ENCODE measurements around the gene DUSP21.
"Not testable (repeated sequence)": the region's sequence is repeated elsewhere in the genome, so short reads cannot be mapped to it uniquely, and the experiment has no call there.

DUSP21 gene

GRCh38 chrX:44890687-44891086, 46.9 kb downstream of the DUSP21 start:
- H3K9me3 ChIP-seq (ENCODE audit: control insufficient read depth in 5 of 5, low read length in 5 of 5); H3K27ac ChIP-seq (ENCODE audit: low read depth, low read length); H3K4me1 ChIP-seq (ENCODE audit: control insufficient read depth in 5 of 5, insufficient read depth in 5 of 5, low read length in 5 of 5); H3K36me3 ChIP-seq (ENCODE audit: control insufficient read depth in 5 of 5, insufficient read depth in 5 of 5, low read length in 5 of 5); H3K27me3 ChIP-seq (ENCODE audit: control insufficient read depth in 5 of 5, insufficient read depth in 4 of 5, low read length in 5 of 5); H3K4me3 ChIP-seq (ENCODE audit: low read depth in 1 of 5, low read length in 5 of 5); H3K9ac ChIP-seq (ENCODE audit: low read length in 5 of 5): not testable (repeated sequence)

GRCh38 chrX:44891642-44892041, 47.8 kb downstream of the DUSP21 start:
- Histone ChIP-seq H3K4me3 (ENCODE audit: low read depth in 1 of 5, low read length in 5 of 5) (no peak overlapping the region), H3K9me3 (ENCODE audit: control insufficient read depth in 5 of 5, low read length in 5 of 5) (peaks cover 0 to 5% (median 0%) of the 10 kb centered on the region in 5 donors), H3K4me1 (ENCODE audit: control insufficient read depth in 5 of 5, insufficient read depth in 5 of 5, low read length in 5 of 5) (peaks cover 0 to 2% (median 0%) of the 10 kb centered on the region in 5 donors), H3K9ac (ENCODE audit: low read length in 5 of 5) (no peak overlapping the region), H3K27me3 (ENCODE audit: control insufficient read depth in 5 of 5, insufficient read depth in 4 of 5, low read length in 5 of 5) (no peaks in the 10 kb centered on the region), H3K27ac (ENCODE audit: low read depth, low read length) (no peak overlapping the region), H3K36me3 (ENCODE audit: control insufficient read depth in 5 of 5, insufficient read depth in 5 of 5, low read length in 5 of 5) (no peaks in the 10 kb centered on the region)

Data from subcutaneous abdominal adipose tissue (tissue), 5 donors.